Lower leg skin (tissue), 4 donors: ENCODE measurements around the gene AUTS2. TPM values are rescaled to one million over a fixed set of nuclear protein-coding genes. Genes with fewer than 3 reads are reported as not detected.

Experiments used
- DNase-seq, 2 donors: peaks; one replicate each; pipeline ENCODE4 v3.0.0-alpha.2; 2019; ENCODE audit warnings: low spot score in 2 of 2
- H3K4me3 ChIP-seq: fragments of 200-600 bp; sonication (generic); 2 replicates; pipeline ENCODE4 v1.5.1; 2017; ENCODE audit warnings: mild to moderate bottlenecking, low read depth; ENCODE audit not compliant: poor library complexity, severe bottlenecking
- POLR2A ChIP-seq, 2 donors: fragments of 450-650 bp; IDR thresholded peaks; one replicate each; pipeline ENCODE4 v1.6.1; 2016 to 2017; ENCODE audit warnings: antibody characterized with exemption in 2 of 2, mild to moderate bottlenecking in 1 of 2, moderate library complexity in 1 of 2
- WGBS, 2 donors: methylation state at CpG; one replicate each; pipeline ENCODE4 v1.1.5; 2018; 5-methylcytosine and 5-hydroxymethylcytosine counted together
- intact Hi-C: fragments of 100-400 bp; cut with DNase I; formaldehyde crosslinking; loops from one replicate; pipeline ENCODE4 v1.15.0; 2023; ENCODE audit warnings: low total_unique reads
- total RNA-seq, 4 donors: library from RNA; depleted of rRNA; stranded (reverse); fragments of >200 nt; gene quantifications; one replicate each; pipeline ENCODE4 v1.1.0, GENCODE V29; 2016
- TF ChIP-seq, protein P1 (sequence below), 3 donors: fragments of 450-650 bp; IDR thresholded peaks; one replicate each; pipeline ENCODE4 v1.5.1; 2016; ENCODE audit warnings: antibody characterized with exemption in 3 of 3, mild to moderate bottlenecking in 3 of 3, moderate library complexity in 2 of 3

AUTS2 gene
- total RNA-seq, 4 donors from 2014 or later: 30.8 to 41.9 (median 40.5) TPM

DNA sequence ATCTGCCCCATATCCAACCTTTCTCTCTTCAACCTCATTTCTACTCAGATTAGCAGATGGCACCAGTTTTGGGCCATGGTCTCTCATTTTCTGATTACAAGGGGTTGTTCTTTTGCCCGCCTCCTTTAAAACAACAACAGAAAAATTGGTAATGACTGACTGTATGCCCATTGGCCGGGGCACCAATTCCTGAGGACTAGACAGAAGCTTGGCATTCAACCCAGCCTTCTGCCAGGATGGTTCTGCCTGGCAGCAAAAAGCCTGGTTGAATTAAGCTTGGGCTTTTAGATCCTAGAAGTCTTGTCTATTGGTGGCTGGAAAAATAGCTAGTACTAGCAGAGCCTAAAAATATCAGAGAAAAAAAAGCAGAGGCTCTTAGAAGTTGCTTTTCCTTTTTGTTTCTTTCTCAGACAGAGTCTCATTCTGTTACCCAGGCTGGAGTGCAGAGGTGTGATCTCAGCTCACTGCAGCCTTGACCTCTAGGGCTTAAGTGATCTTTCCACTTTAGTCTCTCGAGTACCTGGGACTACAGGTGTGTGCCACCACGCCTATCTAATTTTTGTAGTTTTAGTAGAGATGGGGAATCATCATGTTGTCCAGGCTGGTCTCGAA is 402.6 kb downstream of the AUTS2 start:
- 88 to 89% methylated on average over 5 of the region's 5 CpGs for WGBS, 2 donors
- no peak overlapping the region for H3K4me3 ChIP-seq
- DNase-seq: no peak
- TF ChIP-seq, protein P1, sequence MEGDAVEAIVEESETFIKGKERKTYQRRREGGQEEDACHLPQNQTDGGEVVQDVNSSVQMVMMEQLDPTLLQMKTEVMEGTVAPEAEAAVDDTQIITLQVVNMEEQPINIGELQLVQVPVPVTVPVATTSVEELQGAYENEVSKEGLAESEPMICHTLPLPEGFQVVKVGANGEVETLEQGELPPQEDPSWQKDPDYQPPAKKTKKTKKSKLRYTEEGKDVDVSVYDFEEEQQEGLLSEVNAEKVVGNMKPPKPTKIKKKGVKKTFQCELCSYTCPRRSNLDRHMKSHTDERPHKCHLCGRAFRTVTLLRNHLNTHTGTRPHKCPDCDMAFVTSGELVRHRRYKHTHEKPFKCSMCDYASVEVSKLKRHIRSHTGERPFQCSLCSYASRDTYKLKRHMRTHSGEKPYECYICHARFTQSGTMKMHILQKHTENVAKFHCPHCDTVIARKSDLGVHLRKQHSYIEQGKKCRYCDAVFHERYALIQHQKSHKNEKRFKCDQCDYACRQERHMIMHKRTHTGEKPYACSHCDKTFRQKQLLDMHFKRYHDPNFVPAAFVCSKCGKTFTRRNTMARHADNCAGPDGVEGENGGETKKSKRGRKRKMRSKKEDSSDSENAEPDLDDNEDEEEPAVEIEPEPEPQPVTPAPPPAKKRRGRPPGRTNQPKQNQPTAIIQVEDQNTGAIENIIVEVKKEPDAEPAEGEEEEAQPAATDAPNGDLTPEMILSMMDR (IDR thresholded peaks at IDR 0.05): no peak
- TF ChIP-seq POLR2A (IDR thresholded peaks at IDR 0.05): no peak
- intact Hi-C loops: no loop called here

DNA sequence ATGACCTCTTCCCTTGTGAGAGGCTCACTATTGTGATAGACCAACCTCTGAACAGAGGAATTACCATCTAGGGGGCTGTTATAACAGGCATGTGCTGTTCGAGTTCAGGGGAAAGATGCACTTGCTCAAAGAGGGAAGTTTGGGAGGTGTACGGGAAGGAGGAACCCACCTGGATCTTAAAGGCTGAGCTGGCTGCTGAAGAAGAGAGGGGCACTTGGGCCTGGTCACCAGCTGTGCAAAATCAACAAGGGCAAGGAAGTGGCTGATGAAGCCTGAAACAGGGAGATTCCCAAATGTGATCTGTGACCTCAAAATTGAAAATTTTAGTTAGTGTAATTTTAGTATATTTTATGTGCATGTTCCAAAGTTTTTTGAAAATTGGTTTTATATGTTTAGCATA is 407.2 kb downstream of the AUTS2 start:
- 72 to 77% methylated on average over 2 of the region's 2 CpGs for WGBS, 2 donors
- intact Hi-C loops: no loop called here

DNA sequence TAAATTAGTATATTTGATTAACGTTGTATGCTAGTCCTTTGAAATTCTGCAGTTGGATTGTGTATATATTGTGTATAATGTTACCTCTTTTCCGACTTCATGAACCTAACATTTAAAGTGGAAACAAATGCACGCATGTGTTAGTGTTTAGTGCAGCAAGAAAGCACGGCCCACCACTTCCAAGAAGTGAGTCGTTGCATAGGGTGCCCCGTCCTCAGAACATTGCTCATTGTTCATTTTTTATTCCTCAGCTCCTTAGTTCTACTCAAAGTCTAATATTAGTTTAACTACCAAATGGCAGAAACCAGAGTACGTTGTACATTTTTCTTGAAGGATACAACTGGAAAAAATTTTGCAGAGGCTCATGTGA is 407.6 kb downstream of the AUTS2 start:
- H3K4me3 ChIP-seq: no peak overlapping the region
- TF ChIP-seq, protein P1 (IDR thresholded peaks at IDR 0.05): no peak
- no peak for TF ChIP-seq POLR2A (IDR thresholded peaks at IDR 0.05)
- no peak for DNase-seq
- 67 to 75% methylated on average over 7 of the region's 7 CpGs for WGBS, 2 donors
- intact Hi-C loops: no loop called here

More for the DNA sequence above, 407.2 kb downstream of the AUTS2 start:
- no peak for DNase-seq
- TF ChIP-seq, protein P1 (IDR thresholded peaks at IDR 0.05): no peak
- no peak for TF ChIP-seq POLR2A (IDR thresholded peaks at IDR 0.05)
- H3K4me3 ChIP-seq: no peak overlapping the region

DNA sequence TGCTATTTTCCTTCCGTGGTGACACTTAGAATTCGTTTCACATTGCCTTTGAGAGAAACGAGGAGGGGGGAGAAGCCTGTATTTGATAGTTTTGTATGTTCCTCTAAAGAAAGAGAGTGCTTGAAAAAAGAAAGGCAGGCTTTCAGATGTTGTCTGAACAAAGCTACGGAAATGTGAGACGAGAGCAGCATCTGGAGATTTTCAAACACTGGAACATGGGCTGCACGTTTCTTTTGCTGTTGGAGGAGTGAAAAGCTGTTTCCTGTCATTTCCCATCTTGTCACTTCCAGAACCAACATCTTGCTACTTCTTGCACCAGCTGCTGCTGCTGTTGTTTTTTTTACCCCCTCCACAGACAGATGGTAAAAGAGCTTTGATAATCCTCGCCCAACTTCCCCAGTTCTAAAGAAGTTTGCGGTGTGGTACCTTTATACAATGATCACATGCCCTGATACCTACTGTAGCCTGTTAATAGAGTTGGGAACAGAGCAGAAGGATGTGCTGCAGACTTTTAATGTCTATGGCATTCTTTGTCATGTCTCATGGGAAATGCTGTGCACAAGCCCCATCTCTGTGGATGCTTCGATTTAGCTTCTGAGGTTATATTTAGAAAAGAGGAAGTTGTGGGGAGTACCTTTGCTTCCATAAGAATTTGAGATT is 408.1 kb downstream of the AUTS2 start:
- TF ChIP-seq, protein P1 (IDR thresholded peaks at IDR 0.05): no peak
- TF ChIP-seq POLR2A (IDR thresholded peaks at IDR 0.05): no peak
- H3K4me3 ChIP-seq: no peak overlapping the region
- no peak for DNase-seq
- intact Hi-C loops: no loop called here
- WGBS, 2 donors: 48 to 56% methylated on average over 9 of the region's 9 CpGs

DNA sequence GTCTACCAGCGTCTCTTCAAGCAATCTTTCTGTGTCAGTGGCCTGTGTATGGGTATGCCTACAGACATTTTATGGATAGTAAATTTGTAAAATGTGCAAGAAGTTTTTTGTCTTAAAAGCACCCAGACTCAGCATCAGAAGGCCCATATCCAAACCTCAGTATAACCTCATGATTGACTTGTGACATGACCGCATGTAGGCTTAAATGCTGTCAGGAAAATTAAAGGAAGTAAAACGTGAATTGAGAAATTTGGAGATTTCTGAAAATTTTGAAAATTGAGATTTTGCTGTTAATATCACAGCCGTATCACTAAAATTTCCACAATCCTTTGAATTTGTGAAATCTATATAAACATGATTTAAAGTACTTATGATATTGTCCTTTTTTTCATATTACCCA is 410.2 kb downstream of the AUTS2 start:
- no peak overlapping the region for H3K4me3 ChIP-seq
- 95 to 98% methylated on average over 4 of the region's 4 CpGs for WGBS, 2 donors
- intact Hi-C loops: no loop called here
- DNase-seq: no peak
- TF ChIP-seq POLR2A (IDR thresholded peaks at IDR 0.05): no peak
- TF ChIP-seq, protein P1 (IDR thresholded peaks at IDR 0.05): no peak
